Neutrophil (primary cell): ENCODE data around the gene DNLZ.

Source experiments
- H3K27ac ChIP-seq: fragments of 200-600 bp; sonication (generic); 2 replicates; pipeline ENCODE4 v1.5.1; 2016; ENCODE audit warnings: mild to moderate bottlenecking, moderate library complexity
- H3K27me3 ChIP-seq: fragments of 200-600 bp; sonication (generic); 2 replicates; pipeline ENCODE4 v1.6.0; 2016; ENCODE audit warnings: mild to moderate bottlenecking
- H3K36me3 ChIP-seq: fragments of 200-600 bp; sonication (generic); 2 replicates; pipeline ENCODE4 v1.5.1; 2017
- H3K4me1 ChIP-seq, 2 experiments: fragments of 200-600 bp in 1 of 2; sonication (generic) in 1 of 2; 1 replicate in 1 of 2; 2 replicates in 1 of 2; pipeline versions ENCODE4 v1.5.1 to v1.6.1; 2013 to 2016; ENCODE audit warnings: low read depth in 1 of 2, low read length in 1 of 2, mild to moderate bottlenecking in 1 of 2, moderate library complexity in 1 of 2; ENCODE audit not compliant: control insufficient read depth in 1 of 2, insufficient read depth in 1 of 2
- H3K4me3 ChIP-seq, 2 experiments: fragments of 200-600 bp in 1 of 2; sonication (generic) in 1 of 2; 1 replicate in 1 of 2; 2 replicates in 1 of 2; pipeline ENCODE4 v1.5.1; 2013 to 2016; ENCODE audit warnings: low read depth in 1 of 2, low read length in 1 of 2, mild to moderate bottlenecking in 1 of 2, moderate library complexity in 1 of 2
- H3K9me3 ChIP-seq: fragments of 200-600 bp; sonication (generic); 2 replicates; pipeline ENCODE4 v1.5.1; 2016
- TF ChIP-seq, protein P1 (sequence below): fragments of 200-600 bp; sonication (generic); IDR thresholded peaks from 2 replicates; pipeline ENCODE4 v1.5.1; 2016; ENCODE audit warnings: antibody characterized with exemption

Gene DNLZ

DNA sequence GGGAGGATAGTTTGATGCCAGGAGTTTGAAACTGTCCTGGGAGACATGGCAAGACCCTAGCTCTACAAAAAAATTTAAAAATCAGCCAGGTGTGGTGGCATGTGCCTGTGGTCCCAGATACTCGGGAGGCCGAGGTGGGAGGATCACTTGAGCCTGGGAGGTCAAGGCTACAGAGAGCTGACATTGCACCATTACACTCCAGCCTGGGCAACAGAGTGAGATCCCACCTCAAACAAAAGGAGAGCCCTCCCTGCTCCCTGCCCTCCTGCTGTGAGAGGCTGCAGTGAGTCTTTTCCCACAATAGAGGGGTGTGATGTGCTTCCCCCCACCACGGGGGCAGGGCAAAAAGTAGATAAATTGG is 49.5 kb downstream of the DNLZ start:
- Histone ChIP-seq H3K4me3 (no peak overlapping the region), H3K9me3 (no peaks in the 10 kb centered on the region), H3K27ac (no peak overlapping the region), H3K36me3 (no peaks in the 10 kb centered on the region), H3K4me1 (no peaks in the 10 kb centered on the region), H3K27me3 (peaks cover 27% of the 10 kb centered on the region)
- TF ChIP-seq, protein P1, sequence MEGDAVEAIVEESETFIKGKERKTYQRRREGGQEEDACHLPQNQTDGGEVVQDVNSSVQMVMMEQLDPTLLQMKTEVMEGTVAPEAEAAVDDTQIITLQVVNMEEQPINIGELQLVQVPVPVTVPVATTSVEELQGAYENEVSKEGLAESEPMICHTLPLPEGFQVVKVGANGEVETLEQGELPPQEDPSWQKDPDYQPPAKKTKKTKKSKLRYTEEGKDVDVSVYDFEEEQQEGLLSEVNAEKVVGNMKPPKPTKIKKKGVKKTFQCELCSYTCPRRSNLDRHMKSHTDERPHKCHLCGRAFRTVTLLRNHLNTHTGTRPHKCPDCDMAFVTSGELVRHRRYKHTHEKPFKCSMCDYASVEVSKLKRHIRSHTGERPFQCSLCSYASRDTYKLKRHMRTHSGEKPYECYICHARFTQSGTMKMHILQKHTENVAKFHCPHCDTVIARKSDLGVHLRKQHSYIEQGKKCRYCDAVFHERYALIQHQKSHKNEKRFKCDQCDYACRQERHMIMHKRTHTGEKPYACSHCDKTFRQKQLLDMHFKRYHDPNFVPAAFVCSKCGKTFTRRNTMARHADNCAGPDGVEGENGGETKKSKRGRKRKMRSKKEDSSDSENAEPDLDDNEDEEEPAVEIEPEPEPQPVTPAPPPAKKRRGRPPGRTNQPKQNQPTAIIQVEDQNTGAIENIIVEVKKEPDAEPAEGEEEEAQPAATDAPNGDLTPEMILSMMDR, result no peak

DNA sequence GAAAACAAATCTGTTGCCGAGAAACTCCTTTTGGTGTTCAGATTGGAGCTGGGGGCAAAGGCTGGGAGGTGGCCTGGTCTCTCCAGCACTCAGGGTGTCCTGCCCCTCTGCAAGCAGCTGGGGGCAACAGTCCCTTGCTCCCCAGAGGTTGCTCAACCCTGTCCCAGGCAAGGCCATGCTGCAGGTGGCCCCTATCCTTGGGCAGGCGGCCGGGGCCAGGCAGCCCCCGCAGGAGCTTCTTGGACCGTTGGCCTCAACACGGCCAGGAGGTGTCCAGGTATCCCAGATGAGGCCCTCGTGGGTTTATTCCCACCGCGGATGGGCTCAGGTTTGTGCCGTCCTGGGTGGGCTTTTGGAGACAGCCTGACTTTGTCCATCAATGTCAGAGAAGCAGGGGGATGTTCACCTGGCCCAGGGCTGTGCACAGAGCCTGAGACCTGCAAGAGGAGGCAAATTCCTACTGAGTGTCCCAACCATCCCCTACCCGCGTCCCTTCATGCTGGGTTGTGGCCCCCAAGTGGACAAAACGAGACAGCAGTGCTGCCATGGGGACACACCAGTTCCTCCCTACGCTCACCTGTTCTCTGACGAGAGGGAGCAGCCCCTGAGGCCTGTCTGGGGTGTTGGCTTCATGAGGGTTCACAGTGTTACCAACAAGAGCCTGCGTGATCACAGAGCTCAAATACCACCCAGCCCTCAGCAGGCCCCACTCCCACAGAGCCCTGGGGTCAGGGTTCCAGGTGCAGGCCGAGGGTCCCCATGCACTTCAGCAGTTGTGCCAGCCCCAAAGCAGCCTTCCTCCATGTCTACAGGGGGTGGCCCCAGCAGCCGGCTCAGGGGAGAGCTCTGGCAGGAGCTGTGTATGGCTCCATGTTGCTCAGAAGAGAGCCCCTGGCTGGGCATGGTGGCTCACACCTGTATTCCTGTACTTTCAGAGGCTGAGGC is 50.2 kb downstream of the DNLZ start:
- Histone ChIP-seq H3K4me1 (no peaks in the 10 kb centered on the region), H3K36me3 (no peaks in the 10 kb centered on the region), H3K27ac (no peak overlapping the region), H3K27me3 (peaks cover 33% of the 10 kb centered on the region), H3K9me3 (no peaks in the 10 kb centered on the region), H3K4me3 (no peak overlapping the region)
- TF ChIP-seq, protein P1, result no peak

- Histone ChIP-seq H3K27ac (no peak overlapping the region), H3K36me3 (no peaks in the 10 kb centered on the region), H3K9me3 (no peaks in the 10 kb centered on the region), H3K4me3 (no peak overlapping the region), H3K27me3 (peaks cover 43% of the 10 kb centered on the region), H3K4me1 (no peaks in the 10 kb centered on the region)
- TF ChIP-seq, protein P1, result no peak
Observed at GRCh38 chr9:136312436-136312835, 51.1 kb downstream of the DNLZ start.

- no peak overlapping the region for H3K27ac ChIP-seq
- no peaks in the 10 kb centered on the region for H3K4me1 ChIP-seq
- H3K36me3 ChIP-seq, result no peaks in the 10 kb centered on the region
- H3K27me3 ChIP-seq, result peaks cover 47% of the 10 kb centered on the region
- H3K4me3 ChIP-seq, result no peak overlapping the region
- TF ChIP-seq, protein P1, result no peak
- no peaks in the 10 kb centered on the region for H3K9me3 ChIP-seq
Observed at GRCh38 chr9:136312009-136312375, 51.6 kb downstream of the DNLZ start.

DNA sequence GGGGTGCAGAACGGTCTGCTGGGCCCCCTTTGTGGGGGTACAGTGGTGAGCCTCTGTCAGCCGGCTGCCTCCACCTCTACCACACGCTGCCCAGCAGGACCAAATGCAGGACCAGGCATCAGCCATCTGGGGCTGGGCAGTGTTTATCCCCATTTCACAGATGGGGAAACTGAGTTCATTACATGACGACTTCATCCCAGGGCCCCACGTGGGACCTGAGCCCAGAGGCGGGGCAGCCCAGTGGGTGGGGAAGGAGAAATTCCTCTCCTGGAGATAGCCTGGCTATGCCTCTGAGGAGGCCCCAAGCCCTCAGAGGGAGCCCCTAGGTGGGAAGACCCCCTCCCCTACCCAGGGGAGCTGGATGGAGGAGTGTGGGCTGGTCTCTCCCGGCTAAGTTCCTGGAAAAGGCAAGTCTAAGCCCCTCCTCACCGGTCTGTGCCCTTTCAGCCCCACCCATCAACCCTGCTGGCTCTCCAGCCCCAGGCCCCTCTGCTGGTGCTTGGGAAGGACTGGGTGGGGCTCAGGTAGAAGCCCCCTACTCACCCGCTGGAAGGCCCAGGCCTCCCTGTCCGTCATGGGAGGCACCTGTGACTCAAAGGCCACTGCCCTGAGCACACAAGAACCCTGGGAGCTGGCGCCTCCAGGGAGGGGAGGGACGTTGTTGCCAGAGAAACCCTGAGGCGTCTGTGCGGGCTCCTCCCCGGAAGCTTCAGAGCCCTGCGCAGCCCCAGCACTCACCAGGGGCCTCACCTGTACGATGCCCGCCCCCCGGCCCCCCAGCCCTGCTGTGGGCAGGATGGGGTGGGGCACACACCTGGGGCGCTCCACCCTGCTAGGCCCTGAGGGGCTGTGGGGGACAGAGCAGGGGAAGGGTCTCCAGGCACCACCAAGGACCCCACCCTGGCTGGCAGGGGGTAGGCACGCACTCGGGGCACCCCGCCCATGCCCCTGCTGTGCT is 52.2 kb downstream of the DNLZ start:
- TF ChIP-seq, protein P1, result no peak
- H3K4me1 ChIP-seq, result no peaks in the 10 kb centered on the region
- H3K27ac ChIP-seq, result no peak overlapping the region
- H3K27me3 ChIP-seq, result peaks cover 54% of the 10 kb centered on the region
- no peak overlapping the region for H3K4me3 ChIP-seq
- no peaks in the 10 kb centered on the region for H3K9me3 ChIP-seq
- H3K36me3 ChIP-seq, result no peaks in the 10 kb centered on the region
